HUES6 (cell line): ENCODE results near the gene KCNQ5.

Source experiments
- H3K27ac ChIP-seq: 2 replicates; pipeline ENCODE4 v1.7.0; 2013; ENCODE audit warnings: low read depth, mild to moderate bottlenecking, low read length, inconsistent platforms
- H3K27me3 ChIP-seq: 2 replicates; pipeline ENCODE4 v1.6.1; 2013; ENCODE audit warnings: low read length; ENCODE audit not compliant: control insufficient read depth, insufficient read depth
- H3K36me3 ChIP-seq: 2 replicates; pipeline ENCODE4 v1.6.1; 2013; ENCODE audit warnings: low read length; ENCODE audit not compliant: control insufficient read depth, insufficient read depth
- H3K4me1 ChIP-seq: 2 replicates; pipeline ENCODE4 v1.6.1; 2013; ENCODE audit warnings: low read length; ENCODE audit not compliant: control insufficient read depth, insufficient read depth
- H3K4me3 ChIP-seq: 2 replicates; pipeline ENCODE4 v1.5.1; 2013; ENCODE audit warnings: low read depth, low read length
- H3K9ac ChIP-seq: one replicate; pipeline ENCODE4 v1.6.1; 2013; ENCODE audit warnings: mild to moderate bottlenecking, low read length
- H3K9me3 ChIP-seq: 2 replicates; pipeline ENCODE4 v1.6.1; 2013; ENCODE audit warnings: low read depth, low read length; ENCODE audit not compliant: control insufficient read depth, insufficient read depth

Gene KCNQ5

GRCh38 chr6:73028893-73029450, 407.1 kb downstream of the KCNQ5 start:
- no peak overlapping the region for H3K4me3 ChIP-seq
- peaks cover 11% of the 10 kb centered on the region for H3K4me1 ChIP-seq
- no peaks in the 10 kb centered on the region for H3K27me3 ChIP-seq
- H3K9me3 ChIP-seq, result no peaks in the 10 kb centered on the region
- no peak overlapping the region for H3K9ac ChIP-seq
- H3K36me3 ChIP-seq, result no peaks in the 10 kb centered on the region
- no peak overlapping the region for H3K27ac ChIP-seq

DNA sequence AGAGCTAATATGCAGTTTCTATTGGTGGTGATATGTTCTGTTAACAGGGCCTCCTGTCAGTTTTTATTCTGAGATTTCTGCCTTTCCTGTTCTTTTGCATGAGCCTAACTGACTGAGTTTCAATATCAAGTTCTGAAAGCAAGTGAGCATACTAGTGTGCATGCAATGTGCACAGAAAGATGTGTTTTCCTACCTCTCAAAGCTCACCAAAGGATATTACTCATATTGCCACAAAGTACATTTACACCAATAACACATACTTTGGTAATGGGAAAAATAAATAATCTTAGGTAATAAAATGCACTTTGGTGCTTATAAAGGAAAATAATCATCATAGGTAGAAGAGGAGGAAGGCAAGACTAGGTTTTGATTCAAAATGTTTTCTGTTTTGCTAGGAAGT, 408.4 kb downstream of the KCNQ5 start:
- Histone ChIP-seq H3K27me3 (no peaks in the 10 kb centered on the region), H3K9me3 (no peaks in the 10 kb centered on the region), H3K4me3 (no peak overlapping the region), H3K27ac (no peak overlapping the region), H3K36me3 (no peaks in the 10 kb centered on the region), H3K9ac (no peak overlapping the region), H3K4me1 (peaks cover 11% of the 10 kb centered on the region)

- H3K9me3 ChIP-seq, result no peaks in the 10 kb centered on the region
- H3K4me1 ChIP-seq, result peaks cover 11% of the 10 kb centered on the region
- H3K27me3 ChIP-seq, result no peaks in the 10 kb centered on the region
- no peaks in the 10 kb centered on the region for H3K36me3 ChIP-seq
- H3K4me3 ChIP-seq, result no peak overlapping the region
- no peak overlapping the region for H3K9ac ChIP-seq
- H3K27ac ChIP-seq, result no peak overlapping the region
Measured at GRCh38 chr6:73030791-73031782, 409.2 kb downstream of the KCNQ5 start.

GRCh38 chr6:73032586-73032985, 410.7 kb downstream of the KCNQ5 start:
- Histone ChIP-seq H3K9ac (no peak overlapping the region), H3K27me3 (no peaks in the 10 kb centered on the region), H3K4me3 (no peak overlapping the region), H3K36me3 (no peaks in the 10 kb centered on the region), H3K4me1 (peaks cover 11% of the 10 kb centered on the region), H3K27ac (no peak overlapping the region), H3K9me3 (no peaks in the 10 kb centered on the region)

- H3K4me1 ChIP-seq, result no peaks in the 10 kb centered on the region
- no peak overlapping the region for H3K9ac ChIP-seq
- H3K27ac ChIP-seq, result no peak overlapping the region
- no peaks in the 10 kb centered on the region for H3K27me3 ChIP-seq
- H3K4me3 ChIP-seq, result no peak overlapping the region
- H3K36me3 ChIP-seq, result no peaks in the 10 kb centered on the region
- H3K9me3 ChIP-seq, result no peaks in the 10 kb centered on the region
Measured at GRCh38 chr6:73036689-73037088, 414.8 kb downstream of the KCNQ5 start.

DNA sequence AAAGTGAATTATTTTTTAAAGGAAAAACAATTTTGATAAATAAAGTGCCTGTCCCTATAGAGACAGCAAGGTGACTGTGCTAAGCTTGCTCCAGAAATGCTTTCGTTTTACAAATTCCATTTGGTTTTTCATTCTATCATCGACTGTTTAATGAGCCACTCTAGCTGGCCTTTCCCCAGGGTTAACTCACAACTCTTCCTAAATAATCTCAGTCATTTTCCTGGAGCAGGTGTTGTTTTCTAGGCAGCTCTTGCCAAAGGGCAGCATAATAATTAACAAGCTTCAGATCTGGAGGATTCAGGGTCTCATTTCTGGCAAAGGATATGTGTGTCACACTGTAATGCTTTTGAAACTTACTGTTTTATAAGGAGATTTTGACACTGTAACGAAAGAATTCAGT, 419.2 kb downstream of the KCNQ5 start:
- Histone ChIP-seq H3K4me3 (no peak overlapping the region), H3K36me3 (no peaks in the 10 kb centered on the region), H3K27ac (no peak overlapping the region), H3K9ac (no peak overlapping the region), H3K27me3 (no peaks in the 10 kb centered on the region), H3K4me1 (no peaks in the 10 kb centered on the region), H3K9me3 (no peaks in the 10 kb centered on the region)

GRCh38 chr6:73042892-73043291, 421.0 kb downstream of the KCNQ5 start:
- H3K36me3 ChIP-seq, result no peaks in the 10 kb centered on the region
- no peak overlapping the region for H3K27ac ChIP-seq
- no peaks in the 10 kb centered on the region for H3K27me3 ChIP-seq
- no peak overlapping the region for H3K4me3 ChIP-seq
- no peaks in the 10 kb centered on the region for H3K4me1 ChIP-seq
- no peak overlapping the region for H3K9ac ChIP-seq
- H3K9me3 ChIP-seq, result no peaks in the 10 kb centered on the region

DNA sequence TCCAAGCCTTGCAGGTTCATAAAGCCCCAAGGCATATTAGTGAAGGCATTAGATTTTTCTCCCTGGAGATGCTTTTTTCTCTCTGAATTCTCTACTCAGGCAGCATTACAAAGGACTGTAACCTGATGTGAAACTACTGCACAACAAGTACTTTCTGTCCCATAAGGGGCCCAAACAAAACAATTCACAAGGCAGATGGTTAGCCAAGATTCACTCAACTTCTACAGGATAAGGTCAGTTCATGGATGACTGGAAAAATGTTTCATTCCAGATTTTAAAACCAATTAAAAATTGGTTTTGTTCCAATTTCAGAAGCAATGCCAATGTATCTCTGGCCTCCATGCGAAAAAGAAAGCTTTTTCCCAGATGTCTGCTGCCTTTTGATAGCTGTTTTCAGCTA, 421.6 kb downstream of the KCNQ5 start:
- no peaks in the 10 kb centered on the region for H3K36me3 ChIP-seq
- no peaks in the 10 kb centered on the region for H3K9me3 ChIP-seq
- no peaks in the 10 kb centered on the region for H3K4me1 ChIP-seq
- no peak overlapping the region for H3K4me3 ChIP-seq
- no peaks in the 10 kb centered on the region for H3K27me3 ChIP-seq
- no peak overlapping the region for H3K9ac ChIP-seq
- H3K27ac ChIP-seq, result no peak overlapping the region

DNA sequence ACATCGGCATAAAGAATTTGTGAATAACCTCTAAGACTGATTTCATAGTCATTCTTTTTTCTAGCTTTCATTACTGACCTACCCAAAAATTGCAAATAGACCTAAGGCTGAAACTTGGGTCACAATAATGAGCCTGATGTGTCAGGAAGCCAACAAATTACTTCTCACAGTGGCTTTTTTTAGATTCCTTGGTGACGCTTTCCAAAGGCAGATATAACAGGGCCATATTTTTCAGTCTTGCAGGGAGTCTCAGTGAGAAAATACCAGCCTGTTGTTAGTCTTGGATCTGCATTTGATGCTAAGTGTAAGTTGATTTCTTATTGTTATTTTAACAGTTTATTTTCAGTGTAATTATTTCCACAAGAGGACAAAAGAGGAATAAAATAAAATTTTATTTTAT, 423.7 kb downstream of the KCNQ5 start:
- H3K9me3 ChIP-seq, result no peaks in the 10 kb centered on the region
- H3K27ac ChIP-seq, result no peak overlapping the region
- no peaks in the 10 kb centered on the region for H3K4me1 ChIP-seq
- H3K9ac ChIP-seq, result no peak overlapping the region
- no peaks in the 10 kb centered on the region for H3K27me3 ChIP-seq
- H3K36me3 ChIP-seq, result no peaks in the 10 kb centered on the region
- H3K4me3 ChIP-seq, result no peak overlapping the region

DNA sequence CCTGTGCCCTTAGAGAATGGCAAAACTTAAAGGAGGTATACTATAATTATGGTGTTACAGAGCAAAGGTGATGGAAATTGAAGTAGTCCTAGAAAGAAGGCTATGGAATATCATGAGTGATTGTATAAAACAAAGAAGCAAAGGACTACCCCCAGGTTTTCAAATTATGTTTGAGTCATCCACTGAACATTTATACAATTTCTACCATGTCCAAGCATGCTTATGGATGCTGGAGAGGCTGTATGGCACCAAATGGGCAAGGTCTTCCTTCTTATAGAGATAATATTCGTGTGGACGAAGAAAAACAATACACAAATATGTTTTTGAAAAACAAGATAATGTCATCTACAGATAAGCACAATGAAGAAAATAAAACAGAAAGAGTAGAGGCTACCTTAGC, 425.9 kb downstream of the KCNQ5 start:
- Histone ChIP-seq H3K4me3 (no peak overlapping the region), H3K27me3 (no peaks in the 10 kb centered on the region), H3K27ac (no peak overlapping the region), H3K36me3 (no peaks in the 10 kb centered on the region), H3K4me1 (no peaks in the 10 kb centered on the region), H3K9me3 (no peaks in the 10 kb centered on the region), H3K9ac (no peak overlapping the region)

GRCh38 chr6:73049971-73050594, 428.2 kb downstream of the KCNQ5 start:
- Histone ChIP-seq H3K36me3 (no peaks in the 10 kb centered on the region), H3K4me3 (no peak overlapping the region), H3K9ac (no peak overlapping the region), H3K27me3 (no peaks in the 10 kb centered on the region), H3K27ac (no peak overlapping the region), H3K4me1 (no peaks in the 10 kb centered on the region), H3K9me3 (no peaks in the 10 kb centered on the region)
